GM18873 (cell line): ENCODE results near the gene TAOK3.
"Not testable (repeated sequence)": the region's sequence is repeated elsewhere in the genome, so short reads cannot be mapped to it uniquely, and the experiment has no call there.

ENCODE experiments used
- ATAC-seq: cut with Tn5 transposase; IDR thresholded peaks from one replicate; pipeline ENCODE4 v1.9.1; 2021; ENCODE audit warnings: mild to moderate bottlenecking, moderate library complexity, moderate number of reproducible peaks; ENCODE audit not compliant: unreplicated experiment, low FRiP score

TAOK3 gene

GRCh38 chr12:118374126-118374725 lies 1.5 kb upstream of the TAOK3 start:
- no peak for ATAC-seq

- ATAC-seq, result no peak
Measured at GRCh38 chr12:118373616-118374015, 909 bp upstream of the TAOK3 start.

- ATAC-seq, result no peak
Measured at GRCh38 chr12:118371321-118372282, 1.1 kb downstream of the TAOK3 start.

GRCh38 chr12:118370601-118371000 lies 2.1 kb downstream of the TAOK3 start:
- no peak for ATAC-seq

GRCh38 chr12:118368821-118369220 lies 3.9 kb downstream of the TAOK3 start:
- no peak for ATAC-seq

- no peak for ATAC-seq
Measured at GRCh38 chr12:118361889-118362288, 10.8 kb downstream of the TAOK3 start.

GRCh38 chr12:118361092-118361404 lies 11.7 kb downstream of the TAOK3 start:
- ATAC-seq, result no peak

- ATAC-seq, result no peak
Measured at GRCh38 chr12:118359541-118359915, 13.2 kb downstream of the TAOK3 start.

- no peak for ATAC-seq
Measured at GRCh38 chr12:118358612-118359540, 13.8 kb downstream of the TAOK3 start.

GRCh38 chr12:118358008-118358359 lies 14.7 kb downstream of the TAOK3 start:
- ATAC-seq, result no peak

- no peak for ATAC-seq
Measured at GRCh38 chr12:118357257-118358007, 15.3 kb downstream of the TAOK3 start.

- no peak for ATAC-seq
Measured at GRCh38 chr12:118356809-118357256, 15.9 kb downstream of the TAOK3 start.

- no peak for ATAC-seq
Measured at GRCh38 chr12:118355843-118356242, 16.9 kb downstream of the TAOK3 start.

- no peak for ATAC-seq
Measured at GRCh38 chr12:118354903-118355302, 17.8 kb downstream of the TAOK3 start.

- ATAC-seq, result not testable (repeated sequence)
Measured at GRCh38 chr12:118354503-118354902, 18.2 kb downstream of the TAOK3 start.

GRCh38 chr12:118353721-118354120 lies 19.0 kb downstream of the TAOK3 start:
- ATAC-seq, result no peak

- ATAC-seq, result no peak
Measured at GRCh38 chr12:118350908-118351559, 21.7 kb downstream of the TAOK3 start.

- no peak for ATAC-seq
Measured at GRCh38 chr12:118347916-118348315, 24.8 kb downstream of the TAOK3 start.

GRCh38 chr12:118346895-118347294 lies 25.8 kb downstream of the TAOK3 start:
- peak; percentile 61 for ATAC-seq

- no peak for ATAC-seq
Measured at GRCh38 chr12:118345355-118345754, 27.4 kb downstream of the TAOK3 start.
